Measurements from ENCODE around the gene MRPL12.

MRPL12 gene

GRCh38 chr17:81683584-81684441 is 19.4 kb upstream of the MRPL12 start, which contains the start of the genes ARL16 and HGS:
Gene ARL16 (minus strand): TSS chr17:81683797. CDS start chr17:81683753, 44 bp downstream.
Gene HGS (plus strand): TSS chr17:81684011. CDS start chr17:81684067, 56 bp downstream.
- POLR2A ChIA-PET = interaction anchor here (0.7 to 3.6 kb wide), 15 partner anchors 8 to 182 kb away, joined by 3 to 26 read pairs (median 3); partner anchors contain the start of genes ACTG1, CCDC137, FAAP100 and MRPL12
- TF ChIP-seq, protein P1, sequence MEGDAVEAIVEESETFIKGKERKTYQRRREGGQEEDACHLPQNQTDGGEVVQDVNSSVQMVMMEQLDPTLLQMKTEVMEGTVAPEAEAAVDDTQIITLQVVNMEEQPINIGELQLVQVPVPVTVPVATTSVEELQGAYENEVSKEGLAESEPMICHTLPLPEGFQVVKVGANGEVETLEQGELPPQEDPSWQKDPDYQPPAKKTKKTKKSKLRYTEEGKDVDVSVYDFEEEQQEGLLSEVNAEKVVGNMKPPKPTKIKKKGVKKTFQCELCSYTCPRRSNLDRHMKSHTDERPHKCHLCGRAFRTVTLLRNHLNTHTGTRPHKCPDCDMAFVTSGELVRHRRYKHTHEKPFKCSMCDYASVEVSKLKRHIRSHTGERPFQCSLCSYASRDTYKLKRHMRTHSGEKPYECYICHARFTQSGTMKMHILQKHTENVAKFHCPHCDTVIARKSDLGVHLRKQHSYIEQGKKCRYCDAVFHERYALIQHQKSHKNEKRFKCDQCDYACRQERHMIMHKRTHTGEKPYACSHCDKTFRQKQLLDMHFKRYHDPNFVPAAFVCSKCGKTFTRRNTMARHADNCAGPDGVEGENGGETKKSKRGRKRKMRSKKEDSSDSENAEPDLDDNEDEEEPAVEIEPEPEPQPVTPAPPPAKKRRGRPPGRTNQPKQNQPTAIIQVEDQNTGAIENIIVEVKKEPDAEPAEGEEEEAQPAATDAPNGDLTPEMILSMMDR (IDR thresholded peaks at IDR 0.05; ENCODE audit: insufficient read depth, low read length, missing control alignments) = no peak
- peak; percentile 96 for DNase-seq (ENCODE audit: low read depth, low spot score)
- peak within 1 kb of the TSS; percentile 89 for H3K4me3 ChIP-seq (ENCODE audit: low read depth, low read length)
- CTCF ChIA-PET = interaction anchor here (1.2 to 2.6 kb wide), 8 partner anchors 8 to 83 kb away, joined by 3 to 9 read pairs (median 4); no protein-coding TSS in a partner anchor

DNA sequence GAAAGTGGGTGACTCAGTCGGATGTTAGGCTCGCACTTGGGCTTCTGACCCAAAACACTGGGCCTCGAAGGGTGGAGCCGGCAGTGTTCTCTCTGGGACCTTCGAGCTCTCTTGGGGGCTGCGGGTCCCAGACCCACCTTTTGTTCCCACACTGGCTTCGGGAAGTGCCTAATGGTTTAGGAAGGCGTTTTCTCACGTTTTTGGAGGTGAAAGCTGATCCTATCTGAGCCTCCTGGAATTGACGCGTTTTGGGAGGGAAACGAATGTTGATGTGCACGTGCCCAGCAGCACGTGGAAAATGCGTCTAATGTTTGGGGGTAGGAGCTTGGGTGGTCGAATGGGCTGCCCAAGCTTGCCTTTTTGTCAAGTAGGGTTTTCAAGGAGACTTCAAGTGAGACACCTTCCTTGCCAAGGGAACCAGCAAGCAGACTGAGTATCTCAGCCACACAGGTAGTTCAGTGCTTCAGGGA is 18.7 kb upstream of the MRPL12 start:
- TF ChIP-seq, protein P1 (IDR thresholded peaks at IDR 0.05; ENCODE audit: insufficient read depth, low read length, missing control alignments) = no peak
- peak; percentile 24 for DNase-seq (ENCODE audit: low read depth, low spot score)
- peak overlapping the region; percentile 73 for H3K4me3 ChIP-seq (ENCODE audit: low read depth, low read length)
- POLR2A ChIA-PET = interaction anchor here (1.1 to 3.6 kb wide), 9 partner anchors 9 to 181 kb away, joined by 3 to 26 read pairs (median 5); partner anchors contain the start of genes CCDC137, FAAP100, MRPL12 and NPLOC4
- CTCF ChIA-PET = interaction anchor here (1.2 to 2.6 kb wide), 5 partner anchors 8 to 25 kb away, joined by 3 to 9 read pairs (median 3); no protein-coding TSS in a partner anchor

DNA sequence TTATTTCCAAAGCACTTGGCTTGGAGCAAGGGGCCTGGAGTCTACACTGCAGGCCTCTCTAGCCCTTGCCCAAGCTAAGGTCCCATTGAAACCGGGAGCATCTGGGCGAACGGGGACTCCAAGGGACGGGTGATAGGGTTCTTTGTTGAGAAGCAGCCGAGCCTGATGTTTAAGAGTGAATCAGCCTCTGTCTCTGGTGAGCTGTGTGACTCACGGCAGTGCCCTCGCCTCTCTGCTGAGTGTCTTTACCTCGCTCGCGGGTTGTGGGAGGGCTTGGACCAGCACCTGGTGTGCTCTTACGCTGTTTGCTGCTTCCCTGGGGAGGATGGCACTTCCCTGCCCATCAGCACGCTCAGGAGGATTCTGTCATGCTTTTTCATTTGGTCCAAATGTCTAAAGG is 18.1 kb upstream of the MRPL12 start:
- DNase-seq (ENCODE audit: low read depth, low spot score) = peak; percentile 21
- ChIA-PET CTCF (interaction anchor here (1.4 to 2.0 kb wide), 3 partner anchors 9 to 17 kb away, joined by 3 to 9 read pairs (median 3); no protein-coding TSS in a partner anchor), POLR2A (interaction anchor here (0.7 to 3.6 kb wide), 7 partner anchors 8 to 571 kb away, joined by 3 to 26 read pairs (median 5); partner anchors contain the start of genes FAAP100 and MRPL12)
- H3K4me3 ChIP-seq (ENCODE audit: low read depth, low read length) = peak overlapping the region; percentile 73
- TF ChIP-seq, protein P1 (IDR thresholded peaks at IDR 0.05; ENCODE audit: insufficient read depth, low read length, missing control alignments) = no peak

GRCh38 chr17:81686614-81687013 is 16.6 kb upstream of the MRPL12 start:
- no peak for DNase-seq (ENCODE audit: low read depth, low spot score)
- H3K4me3 ChIP-seq (ENCODE audit: low read depth, low read length) = no peak overlapping the region; the same call in 1 of the 2 replicates
- ChIA-PET POLR2A (interaction anchor here (1.6 kb wide), 1 partner anchor 15 kb away, joined by 4 read pairs; no protein-coding TSS in a partner anchor), CTCF (no interaction called here)
- TF ChIP-seq, protein P1 (IDR thresholded peaks at IDR 0.05; ENCODE audit: insufficient read depth, low read length, missing control alignments) = no peak

- CTCF ChIA-PET = interaction anchor here (0.7 kb wide), 1 partner anchor 22 kb away, joined by 3 read pairs; no protein-coding TSS in a partner anchor
Measured at GRCh38 chr17:81687770-81688541, 15.2 kb upstream of the MRPL12 start.

More at GRCh38 chr17:81687770-81688541, 15.2 kb upstream of the MRPL12 start:
- TF ChIP-seq, protein P1 (IDR thresholded peaks at IDR 0.05; ENCODE audit: insufficient read depth, low read length, missing control alignments) = no peak
- no peak for DNase-seq (ENCODE audit: low read depth, low spot score)
- POLR2A ChIA-PET = interaction anchor here (0.9 to 1.6 kb wide), 2 partner anchors 14 to 15 kb away, joined by 3 to 4 read pairs; partner anchors contain the start of gene MRPL12
- H3K4me3 ChIP-seq (ENCODE audit: low read depth, low read length) = no peak overlapping the region

Data from AG04449 (cell line).